NCI-H1417 (cell line): ENCODE data around the gene ALKAL2.

Experiments used
- DNase-seq, 3 experiments: peaks; one replicate each; lab custom pipeline; 2025; lab: John Stamatoyannopoulos, UW

Gene ALKAL2

DNA sequence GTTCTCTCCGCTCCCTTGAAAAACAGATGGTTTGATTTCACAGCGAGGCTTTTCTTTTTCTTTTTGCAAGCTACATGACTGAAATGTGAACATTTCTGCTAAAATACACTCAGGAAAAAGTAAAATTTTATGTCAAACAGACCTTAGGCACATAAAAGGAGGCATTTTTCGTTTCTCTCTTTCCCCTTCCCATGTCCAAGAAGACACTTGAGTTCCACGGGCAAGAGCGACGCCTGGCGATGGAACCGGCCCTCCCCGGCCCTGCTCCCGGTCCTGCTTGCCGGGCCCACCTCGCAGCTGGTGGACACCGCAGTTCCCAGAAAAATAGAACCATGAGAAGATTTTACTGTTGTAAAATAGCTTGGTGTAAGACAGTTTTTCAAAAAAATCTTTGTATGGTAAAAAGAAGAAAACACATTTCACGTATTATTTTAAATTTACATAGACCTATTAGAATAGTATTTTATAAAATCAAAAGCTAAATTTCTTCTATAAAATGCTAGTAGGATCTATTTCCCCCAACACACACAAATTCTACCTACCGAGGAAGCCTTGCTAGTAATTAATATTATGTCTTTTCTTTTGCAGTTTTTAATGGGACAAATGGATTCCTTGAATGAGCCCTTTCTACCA lies 2.3 kb upstream of the ALKAL2 start:
- peak; percentile 43 to 73 (median 68) for DNase-seq

DNA sequence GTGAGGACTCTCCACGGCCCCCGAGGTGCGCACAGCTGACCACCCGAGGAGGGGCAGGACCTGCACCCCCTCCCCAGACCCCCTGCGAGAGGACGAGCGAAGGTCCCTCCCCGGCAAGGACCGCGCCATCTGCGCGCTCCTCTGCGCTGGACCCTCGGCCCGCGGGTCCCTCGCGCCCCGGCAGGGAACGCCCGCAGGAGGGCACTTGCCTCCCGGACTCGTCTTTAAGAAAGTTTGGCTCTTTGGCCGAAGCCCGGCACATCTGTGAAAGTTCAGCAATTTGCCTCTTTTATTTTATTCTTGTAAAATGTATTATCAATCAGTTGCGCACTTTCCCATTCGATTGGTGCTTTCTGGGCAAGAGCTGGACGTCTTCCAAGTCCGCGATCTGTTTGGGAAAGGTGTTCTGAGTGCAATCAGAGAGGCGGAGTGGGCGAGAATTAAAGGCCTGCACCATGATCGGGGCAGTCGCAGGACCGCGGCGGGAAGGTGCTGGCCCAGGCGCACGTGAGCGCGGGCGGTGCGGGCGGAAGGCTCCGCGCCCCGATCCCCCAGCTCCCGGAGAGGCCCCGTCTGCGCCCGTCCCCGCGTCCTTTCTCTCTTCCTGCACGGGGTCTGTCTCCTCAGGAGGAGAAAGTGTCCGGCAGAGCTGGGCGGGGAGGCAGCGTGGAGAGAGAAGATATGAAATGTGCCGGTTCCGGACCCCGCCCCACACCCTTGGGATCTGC lies 1.6 kb upstream of the ALKAL2 start:
- peak; percentile 37 to 56 (median 43) for DNase-seq

DNA sequence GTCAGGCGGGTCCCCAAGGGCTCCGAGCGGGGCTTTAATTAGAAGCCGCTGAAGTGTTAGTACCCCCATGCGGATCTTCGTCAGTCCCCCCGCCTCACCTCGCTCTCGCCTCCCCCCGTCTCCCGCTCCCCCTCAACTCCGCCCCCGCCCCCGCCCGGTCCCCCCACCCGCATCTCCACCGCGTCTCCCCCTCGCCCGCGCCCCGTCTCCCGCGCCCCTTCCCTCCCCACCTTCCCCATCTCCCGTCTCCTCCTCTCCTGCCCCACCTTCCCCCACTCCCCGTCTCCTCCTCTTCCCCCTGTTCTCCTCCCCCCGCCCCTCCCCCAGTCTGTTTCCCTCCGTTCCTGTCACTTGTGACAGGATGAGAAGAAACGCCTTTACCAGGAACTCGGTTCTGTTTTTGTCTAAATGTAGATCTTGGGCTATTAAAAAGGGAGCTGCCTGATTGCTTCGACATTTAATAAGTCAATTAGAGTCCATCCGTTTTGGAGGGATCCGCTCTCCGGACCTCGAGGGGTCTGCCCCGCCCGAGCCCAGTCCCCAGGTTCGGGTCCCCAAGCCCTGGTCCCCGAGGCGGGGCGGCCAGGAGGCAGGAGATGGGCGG lies 969 bp upstream of the ALKAL2 start:
- DNase-seq: peak in 1 of 3 experiments; percentile 25

DNA sequence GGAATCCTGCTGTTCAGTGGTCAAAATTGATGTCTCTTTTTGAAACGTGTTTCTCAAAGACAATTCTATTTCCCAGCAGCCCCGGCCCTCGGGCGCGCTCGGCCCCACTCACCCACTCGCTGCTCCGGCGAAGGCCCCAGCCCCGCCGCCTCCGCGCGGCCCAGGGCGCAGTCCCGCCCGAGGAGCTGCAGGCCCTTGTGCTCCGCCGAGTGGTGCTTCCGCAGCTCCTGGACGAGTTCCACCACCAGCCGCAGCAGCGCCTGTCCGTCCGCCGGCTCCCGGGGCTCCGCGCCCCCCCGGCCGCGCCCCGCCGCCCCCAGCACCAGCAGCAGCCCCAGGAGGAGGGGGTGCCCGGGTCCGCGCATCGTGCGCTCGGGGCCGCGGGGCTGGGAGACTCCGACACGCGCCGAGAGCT lies 413 bp downstream of the ALKAL2 start:
- DNase-seq: peak; percentile 29 to 51 (median 30)

DNA sequence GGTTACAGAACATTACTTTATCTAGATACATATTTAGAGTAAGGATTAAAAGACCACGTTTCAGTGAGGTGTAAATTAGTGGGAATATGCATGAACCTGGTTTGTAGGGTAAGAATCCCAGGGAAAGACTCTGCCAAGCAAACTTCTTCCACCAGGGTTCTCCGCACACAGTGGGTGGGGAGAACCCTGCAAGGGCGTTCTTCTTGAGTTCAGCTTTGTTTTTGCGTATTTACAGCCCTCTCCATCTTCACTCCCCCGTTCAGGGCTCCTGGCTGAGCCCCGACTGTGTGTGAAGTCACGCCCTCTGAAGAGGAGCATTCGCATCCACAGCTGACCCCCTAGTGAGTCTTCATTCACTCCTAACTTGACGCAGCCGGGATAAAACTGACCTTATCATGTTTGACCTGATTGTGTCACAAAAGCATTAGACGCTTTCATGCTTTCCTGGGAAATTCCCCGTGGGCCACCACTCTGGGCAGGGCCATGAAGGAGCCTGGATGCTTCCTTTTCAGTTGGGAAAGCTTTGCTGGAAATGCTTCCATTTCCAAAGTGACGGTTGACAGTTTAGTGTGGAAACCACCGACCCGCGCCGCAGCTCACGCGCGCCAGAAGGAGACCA lies 1.0 kb downstream of the ALKAL2 start:
- no peak for DNase-seq

DNA sequence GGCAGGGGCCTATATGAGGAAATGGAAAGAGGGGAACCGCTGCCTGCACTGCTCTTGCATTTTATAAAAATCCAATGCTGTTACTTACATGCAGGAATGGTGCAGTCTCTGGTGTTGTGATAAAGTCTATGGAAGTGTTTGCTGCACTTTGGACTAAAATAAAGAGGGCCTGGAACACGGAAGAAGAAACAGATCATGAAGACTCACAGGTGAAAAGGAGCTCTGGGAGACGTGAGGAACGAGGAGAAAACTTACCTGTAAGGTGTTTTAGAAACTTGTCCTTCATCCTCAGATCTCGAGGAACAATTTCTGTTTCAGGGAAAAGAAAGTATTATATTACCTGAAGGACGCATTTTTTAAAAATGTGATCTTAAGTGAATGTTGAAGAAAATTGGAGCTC lies 1.9 kb downstream of the ALKAL2 start:
- DNase-seq: peak in 1 of 3 experiments; percentile 6

DNA sequence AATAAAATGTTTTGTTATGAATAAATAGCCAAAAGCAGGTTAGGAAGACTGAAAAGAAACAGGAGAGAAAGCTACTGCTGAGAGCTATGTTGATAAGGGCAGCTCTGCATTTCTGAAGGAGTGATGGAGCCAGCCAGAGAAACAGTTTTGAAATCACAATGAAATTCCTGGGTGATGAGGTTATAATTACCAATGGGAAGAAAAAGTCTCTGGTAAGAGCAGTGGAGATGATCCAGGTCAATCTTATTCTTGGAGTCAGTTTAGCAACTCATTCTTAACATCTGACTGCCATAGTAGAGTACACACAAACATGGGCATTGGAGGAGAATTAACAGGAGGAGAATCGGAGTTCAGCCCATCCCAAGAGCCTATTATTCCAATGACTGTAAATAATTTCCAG lies 2.4 kb downstream of the ALKAL2 start:
- no peak for DNase-seq

DNA sequence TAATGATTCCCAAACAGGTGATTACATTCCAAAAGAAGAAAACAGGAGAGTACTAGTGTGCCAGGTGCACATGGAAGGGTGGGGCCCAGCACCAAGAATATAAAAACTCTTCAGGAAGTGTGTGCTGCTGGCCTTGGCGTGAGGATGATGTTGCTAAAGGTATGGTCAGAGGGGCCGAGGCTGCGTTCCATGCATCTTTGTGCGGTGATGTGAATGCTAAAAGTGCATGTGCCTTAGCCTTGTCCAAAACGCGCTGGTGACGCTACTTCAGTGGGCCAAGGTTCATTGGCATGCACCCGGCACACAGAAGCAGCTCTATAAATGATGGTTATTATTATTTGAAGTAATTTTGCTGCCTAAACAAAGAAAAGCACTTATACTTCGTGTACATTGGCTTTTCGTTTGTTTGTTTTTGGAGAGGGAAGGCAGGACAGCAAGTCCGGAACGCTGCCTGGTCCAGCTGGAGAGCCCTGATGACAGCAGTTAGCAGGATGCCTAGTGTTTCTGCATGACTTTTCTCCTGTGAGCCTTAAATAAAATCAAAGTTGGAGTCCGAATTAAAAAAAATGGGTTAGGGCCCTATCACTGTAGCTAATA lies 2.9 kb downstream of the ALKAL2 start:
- peak in 1 of 3 experiments; percentile 30 for DNase-seq

DNA sequence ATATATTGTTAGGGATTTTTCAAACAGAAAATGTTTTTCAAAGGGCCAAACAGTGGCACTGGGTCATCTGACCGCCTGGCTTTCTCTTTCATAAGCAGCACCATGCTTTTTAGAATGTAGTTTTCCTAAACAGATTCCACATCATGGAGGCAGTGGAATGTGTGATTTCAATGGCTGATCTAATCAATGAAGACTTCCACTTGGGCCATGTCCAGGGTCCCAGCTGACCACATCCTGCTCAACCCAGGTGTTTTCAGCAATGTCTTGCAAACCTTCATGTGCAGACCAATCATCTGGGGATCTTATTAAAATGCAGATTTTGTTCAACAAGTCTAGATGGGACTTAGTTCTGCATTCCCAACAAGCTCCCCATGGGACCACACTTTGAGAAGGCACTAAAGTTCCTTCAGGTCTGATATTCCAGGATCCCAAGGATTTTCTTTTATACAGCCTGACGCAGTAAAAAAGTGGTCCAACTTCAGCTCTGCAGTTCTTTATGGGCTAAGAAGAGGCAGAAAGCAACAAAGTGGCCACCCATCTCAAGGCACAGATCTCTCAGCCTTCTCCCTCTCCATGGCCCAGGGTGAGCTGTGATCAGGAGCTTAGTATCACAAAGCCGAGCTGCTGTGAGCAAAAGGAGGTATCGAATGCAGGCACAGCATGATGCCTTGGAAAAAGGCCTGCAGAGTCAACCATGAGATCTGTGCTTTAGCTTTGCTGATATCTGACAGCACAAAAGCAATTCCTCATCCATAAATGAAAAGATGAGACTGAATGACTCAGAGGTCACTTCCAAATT lies 3.7 kb downstream of the ALKAL2 start:
- DNase-seq: no peak

DNA sequence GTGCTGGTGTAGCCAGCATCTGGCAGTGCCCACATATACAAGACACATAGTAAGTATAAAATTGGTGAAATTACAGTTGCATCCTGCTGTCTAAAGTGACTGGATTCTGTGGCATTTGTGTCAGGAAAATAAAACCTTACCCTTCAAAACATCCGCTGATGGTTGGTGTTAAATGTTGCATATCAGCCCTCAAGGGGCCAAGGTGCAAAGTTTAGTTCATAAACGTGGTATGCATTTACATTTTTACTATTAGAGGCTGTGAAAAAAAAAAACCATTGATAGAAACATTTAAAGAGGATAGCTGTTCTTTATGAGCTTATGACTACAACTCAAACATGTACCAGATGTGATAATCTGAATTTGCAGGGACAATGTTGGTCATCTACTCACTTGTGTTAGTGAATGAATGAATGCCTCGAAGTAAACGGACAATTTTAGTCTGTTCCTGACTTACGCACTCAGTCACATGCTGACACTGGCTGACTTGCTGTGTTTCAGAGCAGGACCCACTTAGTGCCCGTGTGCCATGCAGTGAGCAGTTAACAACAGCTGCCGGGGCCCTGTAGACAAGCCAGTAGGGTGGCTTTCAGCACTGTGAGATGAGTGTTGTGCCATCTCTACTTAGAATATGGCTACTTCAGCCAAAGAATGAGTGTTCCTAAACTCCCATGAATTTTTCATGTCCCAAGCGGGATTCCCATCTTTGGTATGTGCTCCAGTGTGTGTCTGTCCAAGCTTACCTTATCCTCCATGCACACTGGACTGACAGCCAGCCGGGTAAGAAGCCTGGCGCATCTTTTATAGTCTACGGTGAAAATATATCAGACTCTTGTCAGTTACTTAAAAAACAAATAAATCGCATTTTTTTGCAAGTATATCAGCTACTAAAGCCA lies 5.3 kb downstream of the ALKAL2 start:
- DNase-seq: no peak

DNA sequence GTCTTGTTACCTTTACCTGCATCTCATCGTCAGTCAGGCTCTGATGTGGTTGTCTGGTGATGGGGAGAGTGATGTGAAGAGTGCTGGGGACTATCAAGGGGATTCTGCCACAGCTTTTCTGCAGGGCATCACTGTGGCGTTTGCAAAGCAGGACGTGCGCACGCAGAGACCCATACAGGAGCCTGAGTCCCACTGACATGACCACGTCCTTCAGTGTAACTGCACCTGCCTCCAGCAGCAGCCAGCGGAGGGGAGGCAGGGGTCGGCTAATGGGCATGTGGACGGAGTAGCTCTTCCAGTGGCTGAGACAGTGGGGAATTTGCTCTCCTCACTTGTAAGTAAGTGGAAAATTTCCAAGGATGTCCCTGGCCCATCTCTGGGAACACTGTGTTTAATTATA lies 6.5 kb downstream of the ALKAL2 start:
- no peak for DNase-seq

DNA sequence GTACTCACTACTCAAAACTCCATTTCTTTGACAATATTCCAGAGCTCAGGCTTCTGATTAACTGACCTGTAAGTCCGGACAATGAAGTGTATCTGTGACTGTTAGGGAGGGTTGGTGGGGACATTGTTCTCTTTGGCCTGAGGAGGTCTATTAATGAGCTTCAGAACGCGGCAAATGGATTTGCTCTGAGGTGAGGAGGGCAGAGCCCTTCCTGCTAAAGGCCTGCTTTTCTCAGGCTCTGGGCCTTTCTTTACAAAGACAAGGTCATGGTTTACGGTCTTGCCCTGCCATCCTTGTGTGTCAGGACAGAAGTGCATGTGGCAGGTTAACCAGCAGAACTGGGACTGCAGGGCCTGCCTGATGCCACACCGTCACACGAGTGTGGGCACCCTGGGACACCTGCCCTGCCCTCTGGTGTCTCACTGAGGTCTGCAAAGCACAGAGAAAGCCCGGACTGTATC lies 7.2 kb downstream of the ALKAL2 start:
- DNase-seq: no peak

DNA sequence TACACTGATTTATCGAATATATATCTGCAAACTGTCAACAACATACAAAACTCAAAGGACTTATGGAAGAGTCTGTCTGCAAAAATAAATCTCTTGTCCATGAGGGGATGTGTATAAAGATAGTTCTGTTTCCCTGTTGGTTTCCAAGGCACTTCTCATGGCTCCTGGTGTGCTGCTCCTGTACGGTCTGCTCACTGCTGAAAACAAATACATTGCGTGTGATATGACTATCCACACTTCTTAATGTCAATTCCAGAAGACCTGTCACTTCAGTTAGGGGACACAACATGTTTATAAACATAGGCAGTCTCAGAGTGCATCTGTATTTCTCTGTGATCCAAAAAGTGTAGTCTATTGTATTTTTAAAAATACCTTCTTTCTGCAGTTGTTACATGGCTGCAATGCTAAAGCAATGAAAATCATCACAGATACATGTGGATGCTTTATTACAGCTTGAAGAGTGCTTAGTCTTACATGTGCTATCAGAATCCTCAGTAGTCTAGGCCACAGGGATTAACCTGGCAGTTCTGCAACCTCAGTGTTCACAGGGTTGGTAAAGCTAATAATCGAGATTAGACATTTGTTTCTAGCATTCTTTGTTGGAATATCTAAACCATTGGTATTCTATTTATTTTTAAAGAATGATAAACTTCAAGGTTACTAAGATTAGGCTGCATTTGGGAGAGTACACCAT lies 7.8 kb downstream of the ALKAL2 start:
- DNase-seq: no peak

DNA sequence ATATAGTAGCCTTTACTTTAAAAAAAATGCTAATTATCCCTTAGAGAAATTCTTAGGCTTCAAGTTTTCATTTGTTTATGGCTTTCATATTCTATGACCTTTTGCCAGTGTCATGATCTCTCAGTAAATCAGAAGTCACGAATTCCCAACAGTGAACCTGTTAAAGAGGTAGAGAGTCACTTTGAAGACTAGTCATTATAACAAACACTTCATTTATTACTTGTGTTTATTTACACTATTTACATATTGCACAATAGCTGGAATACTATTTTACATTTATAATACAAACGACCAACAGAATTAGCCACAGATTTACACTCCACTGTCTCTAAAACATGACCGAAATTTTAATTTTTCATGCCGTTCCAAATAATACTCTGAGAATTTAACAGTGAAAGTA lies 8.5 kb downstream of the ALKAL2 start:
- DNase-seq: no peak

DNA sequence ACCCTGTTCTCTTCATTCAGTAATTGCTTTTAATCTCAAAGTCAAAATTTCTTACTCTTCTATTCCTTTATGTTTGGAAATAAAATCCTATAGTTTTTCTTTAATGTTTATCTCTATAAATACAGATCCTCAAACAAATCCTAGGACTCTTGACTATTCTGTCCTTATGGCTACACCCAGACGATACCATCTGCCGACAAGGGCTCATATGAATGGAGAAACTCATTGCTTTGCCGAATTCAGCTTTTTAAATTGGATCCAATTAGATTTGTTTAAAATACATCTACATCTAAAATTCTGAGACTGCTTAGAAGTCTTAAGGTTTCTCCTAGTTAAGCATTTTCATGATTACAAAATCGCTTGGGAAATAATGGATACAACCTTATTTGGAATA lies 9.0 kb downstream of the ALKAL2 start:
- no peak for DNase-seq

DNA sequence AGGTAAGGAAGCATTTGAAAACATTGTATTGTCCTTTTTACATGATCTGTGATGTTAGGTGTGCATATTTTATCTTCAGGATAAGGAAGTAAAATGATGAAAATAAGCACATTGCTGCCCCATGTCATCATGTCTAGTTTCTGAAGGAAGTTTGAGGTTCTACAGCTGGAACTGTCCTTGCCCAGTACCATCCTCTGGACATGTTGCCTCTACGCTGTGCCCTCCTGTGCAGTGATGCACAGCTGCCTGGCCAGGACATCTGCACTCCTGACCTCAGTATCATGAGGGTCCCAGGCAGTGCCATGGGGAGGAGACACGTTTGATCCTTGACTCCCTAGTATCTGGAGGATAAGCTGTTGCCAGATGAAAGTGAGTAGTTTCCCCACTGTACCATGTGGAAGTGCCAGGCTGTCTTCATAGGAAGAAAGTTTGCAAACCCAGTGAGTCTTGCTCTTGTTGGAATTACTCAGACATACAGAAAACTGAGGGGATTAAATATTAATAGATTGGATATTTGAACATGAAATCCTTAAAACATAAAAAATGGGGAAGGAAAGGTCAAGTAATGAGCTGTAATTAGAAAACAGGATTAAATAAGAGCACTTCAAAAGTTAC lies 9.5 kb downstream of the ALKAL2 start:
- no peak for DNase-seq

DNA sequence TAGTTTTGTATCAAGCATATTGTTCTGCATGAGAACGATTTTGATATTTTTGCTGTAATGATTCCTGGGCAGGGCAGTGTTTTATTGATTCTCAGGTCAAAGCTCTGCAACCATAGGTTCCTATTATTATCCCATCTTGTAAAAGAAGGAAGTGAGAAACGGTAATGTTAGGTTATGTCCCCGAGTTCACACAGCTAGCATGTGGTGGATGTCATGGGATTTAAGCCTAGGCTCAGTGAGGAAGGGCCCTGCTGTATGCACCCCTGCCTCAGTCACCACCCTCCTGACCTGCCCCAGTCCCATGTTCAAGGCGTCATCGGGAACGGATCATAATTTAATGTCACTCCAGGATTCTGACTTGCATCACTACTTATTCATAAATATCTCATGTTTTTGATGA lies 12.4 kb downstream of the ALKAL2 start:
- DNase-seq: no peak

DNA sequence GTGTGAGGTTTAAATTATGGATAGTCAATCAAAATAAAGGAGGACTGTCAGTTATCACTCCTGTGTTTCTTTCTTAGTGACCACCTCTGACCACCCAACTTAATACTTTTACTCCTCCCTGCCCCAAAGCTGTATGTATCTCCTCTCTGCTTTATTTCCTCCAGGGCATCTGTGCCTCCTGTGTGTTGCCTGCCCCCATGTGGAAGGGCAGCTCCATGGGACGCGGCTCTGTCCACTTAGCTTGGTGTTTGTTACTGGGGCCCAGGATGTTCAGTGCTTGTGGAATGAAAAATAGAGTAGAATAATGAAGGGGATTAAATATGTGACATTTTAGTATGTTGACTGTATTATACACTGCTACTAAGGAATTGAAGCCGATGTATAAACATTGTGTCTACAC lies 13.4 kb downstream of the ALKAL2 start:
- DNase-seq: no peak

DNA sequence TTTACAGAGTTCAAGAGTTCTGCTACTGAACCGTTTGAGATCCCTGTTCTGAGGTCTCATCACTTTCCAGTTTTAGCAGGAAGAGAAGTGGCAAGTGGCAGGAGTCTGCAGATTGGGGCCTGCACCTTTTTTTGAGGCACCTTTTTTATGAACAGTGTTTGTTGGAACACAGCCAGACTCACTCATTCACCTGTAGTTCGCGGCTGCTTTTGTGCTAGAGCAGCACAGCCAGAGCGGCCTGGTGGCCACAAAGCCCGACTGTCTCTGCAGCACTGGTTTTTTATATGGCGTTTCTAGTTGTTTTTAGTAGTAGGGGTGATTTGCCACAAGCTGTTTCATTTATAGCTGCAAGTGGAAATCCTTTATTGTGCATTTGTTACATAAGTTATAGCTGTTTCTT lies 14.6 kb downstream of the ALKAL2 start:
- peak; percentile 24 to 66 (median 58) for DNase-seq
